Tibial nerve (tissue), 4 donors: Measurements from ENCODE around the gene HDAC5. TPM values are rescaled to one million over a fixed set of nuclear protein-coding genes. Genes with fewer than 3 reads are reported as not detected.

Experiments used
- DNase-seq, 2 donors: peaks; one replicate each; pipeline ENCODE4 v3.0.0-alpha.2; 2019; ENCODE audit warnings: low spot score in 2 of 2
- H3K27ac ChIP-seq, 4 donors: fragments of 200-600 bp; sonication (generic) in 3 of 4; one replicate each; pipeline ENCODE4 v1.5.1; 2017 to 2019; ENCODE audit warnings: mild to moderate bottlenecking in 1 of 4
- H3K27me3 ChIP-seq, 2 donors: fragments of 200-600 bp; sonication (generic) in 1 of 2; one replicate each; pipeline versions ENCODE4 v1.5.1 to v1.6.0; 2017 to 2019
- H3K36me3 ChIP-seq, 3 donors: fragments of 200-600 bp; sonication (generic); one replicate each; pipeline ENCODE4 v1.5.1; 2018 to 2019
- H3K4me1 ChIP-seq, 4 donors: fragments of 200-600 bp; sonication (generic) in 3 of 4; one replicate each; pipeline ENCODE4 v1.5.1; 2017 to 2019
- H3K4me3 ChIP-seq, 4 donors: fragments of 200-600 bp; sonication (generic) in 3 of 4; one replicate each; pipeline ENCODE4 v1.5.1; 2017 to 2019; ENCODE audit warnings: mild to moderate bottlenecking in 1 of 4, moderate library complexity in 1 of 4
- H3K9me3 ChIP-seq, 4 donors: fragments of 200-600 bp; sonication (generic) in 3 of 4; one replicate each; pipeline ENCODE4 v1.5.1; 2017 to 2019
- CTCF ChIP-seq, 5 experiments: fragments of 200-600 bp in 3 of 5; fragments of 450-650 bp in 2 of 5; sonication (generic) in 3 of 5; IDR thresholded peaks; one replicate each; pipeline ENCODE4 v1.5.1; 2016 to 2019; ENCODE audit warnings: antibody characterized with exemption in 5 of 5, mild to moderate bottlenecking in 3 of 5, moderate library complexity in 2 of 5
- EP300 ChIP-seq, 2 donors: sonication (generic); formaldehyde crosslinking; IDR thresholded peaks; one replicate each; pipeline ENCODE4 v1.6.1; 2017; ENCODE audit warnings: antibody characterized with exemption in 2 of 2, mild to moderate bottlenecking in 1 of 2
- POLR2A ChIP-seq, 2 donors: fragments of 450-650 bp; IDR thresholded peaks; one replicate each; pipeline ENCODE4 v1.6.1; 2017; ENCODE audit warnings: antibody characterized with exemption in 2 of 2, mild to moderate bottlenecking in 2 of 2, moderate library complexity in 2 of 2
- whole genome bisulfite sequencing, 2 donors: methylation state at CpG; one replicate each; pipeline ENCODE4 v1.1.5; 2018; 5-methylcytosine and 5-hydroxymethylcytosine counted together
- total RNA-seq, 4 donors: library from RNA; depleted of rRNA; stranded (reverse); fragments of >200 nt; gene quantifications; one replicate each; pipeline ENCODE4 v1.1.0, GENCODE V29; 2016

Gene HDAC5
- total RNA-seq, 4 donors from 2014 or later, result 99.8 to 201 (median 125) TPM

GRCh38 chr17:44167181-44167861 lies 43.9 kb upstream of the HDAC5 start:
- no peak overlapping the region for H3K27ac ChIP-seq
- 82 to 85% methylated on average over 6 to 7 of the region's 7 CpGs for WGBS, 2 donors
- DNase-seq, result no peak
- H3K4me1 ChIP-seq, result peaks cover 0 to 21% (median 4%) of the 10 kb centered on the region in 4 donors
- H3K9me3 ChIP-seq, result no peaks in the 10 kb centered on the region
- no peaks in the 10 kb centered on the region for H3K27me3 ChIP-seq
- no peak overlapping the region for H3K4me3 ChIP-seq
- TF ChIP-seq EP300 (IDR thresholded peaks at IDR 0.05) (no peak), CTCF (IDR thresholded peaks at IDR 0.05) (no peak), POLR2A (IDR thresholded peaks at IDR 0.05) (no peak)
- H3K36me3 ChIP-seq, result no peaks in the 10 kb centered on the region

DNA sequence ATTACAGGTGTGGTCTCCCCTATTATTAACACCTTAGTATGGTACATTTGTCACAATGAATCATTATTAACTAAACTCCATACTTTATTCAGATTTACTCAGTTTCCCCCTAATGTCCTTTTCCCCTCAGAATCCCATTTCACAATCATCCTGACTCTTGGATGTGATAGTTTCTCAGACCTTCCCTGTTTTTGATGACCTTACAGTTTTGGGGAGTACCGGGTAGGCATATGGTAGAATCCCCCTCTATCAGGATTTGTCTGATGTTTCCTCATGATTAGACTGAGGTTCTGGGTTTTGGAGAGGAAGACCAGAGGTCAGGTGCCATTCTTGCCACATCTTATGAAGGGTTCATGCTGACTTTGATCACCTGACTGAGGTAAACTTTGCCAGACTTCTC lies 41.0 kb upstream of the HDAC5 start:
- H3K36me3 ChIP-seq, result no peaks in the 10 kb centered on the region
- TF ChIP-seq POLR2A (IDR thresholded peaks at IDR 0.05) (no peak), CTCF (IDR thresholded peaks at IDR 0.05) (no peak), EP300 (IDR thresholded peaks at IDR 0.05) (no peak)

DNA sequence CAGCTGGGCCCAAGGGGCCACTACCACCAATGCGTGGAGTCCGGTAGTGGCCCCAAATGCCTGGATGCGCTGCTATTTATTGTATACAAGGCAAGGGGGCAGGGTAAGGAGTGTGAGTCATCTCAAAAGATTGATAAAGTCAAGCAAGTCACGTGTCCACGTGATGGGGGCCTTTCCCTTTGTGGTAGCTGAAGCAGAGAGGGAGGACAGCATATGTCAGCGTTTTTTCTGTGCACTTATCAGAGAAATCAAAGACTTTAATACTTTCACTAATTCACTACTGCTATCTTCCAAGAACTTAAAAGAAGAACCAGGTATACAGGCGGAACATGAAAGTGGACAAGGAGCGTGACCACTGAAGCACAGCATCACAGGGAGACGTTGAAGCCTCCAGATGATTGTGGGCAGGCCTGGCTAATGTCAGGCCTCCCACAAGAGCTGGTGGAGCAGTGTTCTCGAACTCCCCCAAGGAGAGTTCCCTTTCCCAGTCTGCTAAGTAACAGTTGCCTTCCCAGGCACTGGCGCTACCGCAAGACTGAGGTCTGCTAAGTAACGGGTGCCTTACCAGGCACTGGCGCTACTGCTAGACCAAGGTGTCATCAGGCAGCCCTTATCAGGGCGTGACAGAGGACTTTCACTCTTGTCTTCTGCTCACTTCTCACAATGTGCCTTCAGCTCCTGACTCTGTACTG lies 36.2 kb upstream of the HDAC5 start:
- Histone ChIP-seq H3K27ac (no peak overlapping the region), H3K4me3 (no peak overlapping the region), H3K36me3 (no peaks in the 10 kb centered on the region), H3K4me1 (no peaks in the 10 kb centered on the region), H3K9me3 (no peaks in the 10 kb centered on the region), H3K27me3 (no peaks in the 10 kb centered on the region)
- TF ChIP-seq EP300 (IDR thresholded peaks at IDR 0.05), result no peak
- no peak for TF ChIP-seq POLR2A (IDR thresholded peaks at IDR 0.05)
- no peak for TF ChIP-seq CTCF (IDR thresholded peaks at IDR 0.05)
- WGBS, 2 donors, result 85 to 89% methylated on average over 15 of the region's 15 CpGs
- DNase-seq, result no peak

More for the DNA sequence above, 41.0 kb upstream of the HDAC5 start:
- Histone ChIP-seq H3K4me1 (peaks cover 0 to 9% (median 1%) of the 10 kb centered on the region in 4 donors), H3K27me3 (no peaks in the 10 kb centered on the region), H3K4me3 (no peak overlapping the region), H3K27ac (no peak overlapping the region), H3K9me3 (no peaks in the 10 kb centered on the region)
- no peak for DNase-seq
- WGBS, 2 donors, result 87 to 88% methylated on average over 1 of the region's 1 CpG

DNA sequence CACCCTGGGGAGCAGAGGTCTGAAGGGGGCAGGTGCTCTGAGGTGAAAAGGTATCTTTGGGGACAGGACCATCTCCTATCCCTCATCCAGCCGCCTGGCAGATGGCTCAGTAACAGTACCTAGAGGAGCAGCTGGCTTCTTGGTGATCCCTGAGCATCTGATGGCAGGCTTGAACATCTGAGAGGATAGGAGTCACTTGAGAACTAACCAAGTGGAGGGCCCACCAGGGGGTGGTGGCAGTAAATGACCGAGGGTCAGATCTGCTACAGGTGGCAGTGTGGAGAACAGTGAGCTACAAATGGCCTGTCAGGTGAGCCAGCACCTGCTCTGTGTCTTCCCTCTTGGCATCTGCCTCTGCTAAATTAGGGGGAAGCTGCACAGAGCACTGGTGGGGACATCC lies 32.0 kb upstream of the HDAC5 start:
- H3K27me3 ChIP-seq, result no peaks in the 10 kb centered on the region
- TF ChIP-seq POLR2A (IDR thresholded peaks at IDR 0.05), result no peak
- TF ChIP-seq CTCF (IDR thresholded peaks at IDR 0.05), result no peak
- TF ChIP-seq EP300 (IDR thresholded peaks at IDR 0.05), result no peak

DNA sequence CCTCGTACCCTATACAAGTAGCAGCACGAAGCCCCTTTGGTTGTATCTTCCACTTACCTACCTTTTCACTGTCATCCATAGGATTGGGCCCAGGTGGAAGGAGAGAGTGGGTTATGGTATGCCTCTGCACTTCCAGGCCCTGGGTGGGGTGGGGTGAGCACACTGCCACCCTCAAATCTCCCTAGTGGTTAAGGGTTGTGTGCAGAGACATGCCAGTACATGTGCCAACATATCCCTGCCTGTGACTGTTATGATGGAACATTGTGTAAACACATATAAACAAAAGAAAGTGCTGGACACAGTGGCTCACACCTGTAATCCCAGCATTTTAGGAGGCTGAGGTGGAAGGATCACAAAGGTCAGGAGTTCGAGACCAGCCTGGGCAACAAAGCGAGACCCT lies 29.4 kb upstream of the HDAC5 start:
- Histone ChIP-seq H3K27ac (no peak overlapping the region), H3K4me3 (no peak overlapping the region), H3K9me3 (no peaks in the 10 kb centered on the region), H3K4me1 (peaks cover 0 to 8% (median 0%) of the 10 kb centered on the region in 4 donors), H3K36me3 (peaks cover 0 to 9% (median 0%) of the 10 kb centered on the region in 3 donors), H3K27me3 (no peaks in the 10 kb centered on the region)
- DNase-seq, result no peak
- 96 to 98% methylated on average over 4 of the region's 4 CpGs for whole genome bisulfite sequencing, 2 donors
- no peak for TF ChIP-seq CTCF (IDR thresholded peaks at IDR 0.05)
- TF ChIP-seq EP300 (IDR thresholded peaks at IDR 0.05), result no peak
- no peak for TF ChIP-seq POLR2A (IDR thresholded peaks at IDR 0.05)

More for the DNA sequence above, 32.0 kb upstream of the HDAC5 start:
- no peaks in the 10 kb centered on the region for H3K36me3 ChIP-seq
- WGBS, 2 donors, result 87 to 90% methylated on average over 2 of the region's 2 CpGs
- H3K4me1 ChIP-seq, result no peaks in the 10 kb centered on the region
- no peak overlapping the region for H3K27ac ChIP-seq
- no peaks in the 10 kb centered on the region for H3K9me3 ChIP-seq
- DNase-seq, result no peak
- H3K4me3 ChIP-seq, result no peak overlapping the region
